SKM-1 (cell line): ENCODE results near the gene ATXN10.

Experiments
- DNase-seq: peaks from one replicate; lab custom pipeline; 2025; ENCODE audit not compliant: unreplicated experiment; lab: John Stamatoyannopoulos, UW

ATXN10 gene

GRCh38 chr22:45871721-45872120, 200.1 kb downstream of the ATXN10 start:
- DNase-seq, result no peak

- DNase-seq, result no peak
Observed at GRCh38 chr22:45872659-45873263, 201.1 kb downstream of the ATXN10 start.

- no peak for DNase-seq
Observed at GRCh38 chr22:45876136-45877035, 204.8 kb downstream of the ATXN10 start.

- no peak for DNase-seq
Observed at GRCh38 chr22:45877036-45877380, 205.4 kb downstream of the ATXN10 start.

- DNase-seq, result no peak
Observed at GRCh38 chr22:45877651-45878050, 206.0 kb downstream of the ATXN10 start.

GRCh38 chr22:45878051-45878781, 206.6 kb downstream of the ATXN10 start:
- no peak for DNase-seq

GRCh38 chr22:45878901-45879551, 207.4 kb downstream of the ATXN10 start:
- DNase-seq, result no peak

GRCh38 chr22:45879552-45879949, 207.9 kb downstream of the ATXN10 start:
- no peak for DNase-seq

- no peak for DNase-seq
Observed at GRCh38 chr22:45880091-45880715, 208.6 kb downstream of the ATXN10 start.

- no peak for DNase-seq
Observed at GRCh38 chr22:45880716-45881523, 209.3 kb downstream of the ATXN10 start.

GRCh38 chr22:45881524-45881875, 209.9 kb downstream of the ATXN10 start:
- no peak for DNase-seq

- no peak for DNase-seq
Observed at GRCh38 chr22:45882881-45883810, 211.5 kb downstream of the ATXN10 start.

GRCh38 chr22:45883811-45884170, 212.2 kb downstream of the ATXN10 start:
- DNase-seq, result no peak

GRCh38 chr22:45884201-45885062, 212.8 kb downstream of the ATXN10 start:
- DNase-seq, result no peak

GRCh38 chr22:45885171-45885840, 213.7 kb downstream of the ATXN10 start:
- no peak for DNase-seq

GRCh38 chr22:45885941-45886395, 214.3 kb downstream of the ATXN10 start:
- no peak for DNase-seq

GRCh38 chr22:45886540-45886939, 214.9 kb downstream of the ATXN10 start:
- no peak for DNase-seq
